ENCODE results near the gene EPHA10. TPM values are rescaled to one million over a fixed set of nuclear protein-coding genes. Genes with fewer than 3 reads are reported as not detected.

The EPHA10 gene
- total RNA-seq: 1 to 10 TPM in 1 of 4 donors, under 1 TPM in 3; 0.11 to 1.1 (median 0.36) TPM
- 0.36 TPM for polyA plus RNA-seq
- long read RNA-seq, donor 1: 0 reads
- long read RNA-seq, donor 2: 0 reads
- long read RNA-seq, donor 3: 0 reads
- long read RNA-seq, donor 4, partial matches to known transcripts: 0 of 1 reads
- long read RNA-seq, donor 4, other reads (novel, unspliced or antisense): 1 of 1 reads

- H3K9me3 ChIP-seq (ENCODE audit: control insufficient read depth, low read length): no peaks in the 10 kb centered on the region
- H3K27ac ChIP-seq (ENCODE audit: low read length): no peak within 1 kb of the TSS
- no peaks in the 10 kb centered on the region for H3K4me1 ChIP-seq (ENCODE audit: control insufficient read depth, insufficient read depth, low read length)
- no peak for DNase-seq
- no peak within 1 kb of the TSS for H3K4me3 ChIP-seq (ENCODE audit: low read length)
- no peak for ATAC-seq
- 2% methylated on average over 33 of the region's 33 CpGs for WGBS
- intact Hi-C loops (cut with DNase I): no loop called here
- H3K27me3 ChIP-seq (ENCODE audit: control insufficient read depth, insufficient read depth): no peaks in the 10 kb centered on the region
These were observed at the start of gene EPHA10 for GRCh38 chr1:37764888-37765441. Gene EPHA10 (minus strand): TSS chr1:37765120. CDS start chr1:37765066, 54 bp downstream.

DNA sequence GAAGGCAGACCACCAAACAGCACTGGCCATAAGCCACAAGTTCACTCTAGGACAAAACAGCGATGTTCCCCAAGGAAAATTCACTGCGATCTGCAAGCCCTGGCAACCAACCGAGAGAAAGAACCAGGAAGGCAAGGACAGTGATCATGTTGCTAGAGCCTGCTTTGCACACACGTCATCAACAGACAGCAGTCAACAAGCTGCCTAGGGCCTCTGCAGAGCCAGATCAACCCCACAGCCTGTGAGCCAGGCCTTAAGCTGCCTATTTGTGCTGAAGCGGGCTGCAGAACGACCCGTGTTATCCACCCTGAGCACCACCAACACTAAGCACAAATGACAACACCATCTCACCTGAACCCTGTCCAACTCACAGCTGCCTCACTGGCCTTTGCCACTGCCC lies 49.3 kb upstream of the EPHA10 start:
- peak in 1 of 2 donors; percentile 39 for ATAC-seq
- intact Hi-C loops (cut with DNase I): loop anchor here in 1 of 4 donors (5.0 kb wide), 1 partner anchor 43 kb away; the partner anchor contains the start of gene MTF1
- no peak overlapping the region for H3K27ac ChIP-seq (ENCODE audit: low read length)
- no peaks in the 10 kb centered on the region for H3K27me3 ChIP-seq (ENCODE audit: control insufficient read depth, insufficient read depth)
- peak in 1 of 3 donors; percentile 53 for DNase-seq
- WGBS: 75% methylated on average over 7 of the region's 7 CpGs
- peaks cover 1% of the 10 kb centered on the region for H3K4me1 ChIP-seq (ENCODE audit: control insufficient read depth, insufficient read depth, low read length)
- H3K9me3 ChIP-seq (ENCODE audit: control insufficient read depth, low read length): no peaks in the 10 kb centered on the region
- H3K4me3 ChIP-seq (ENCODE audit: low read length): no peak overlapping the region

DNA sequence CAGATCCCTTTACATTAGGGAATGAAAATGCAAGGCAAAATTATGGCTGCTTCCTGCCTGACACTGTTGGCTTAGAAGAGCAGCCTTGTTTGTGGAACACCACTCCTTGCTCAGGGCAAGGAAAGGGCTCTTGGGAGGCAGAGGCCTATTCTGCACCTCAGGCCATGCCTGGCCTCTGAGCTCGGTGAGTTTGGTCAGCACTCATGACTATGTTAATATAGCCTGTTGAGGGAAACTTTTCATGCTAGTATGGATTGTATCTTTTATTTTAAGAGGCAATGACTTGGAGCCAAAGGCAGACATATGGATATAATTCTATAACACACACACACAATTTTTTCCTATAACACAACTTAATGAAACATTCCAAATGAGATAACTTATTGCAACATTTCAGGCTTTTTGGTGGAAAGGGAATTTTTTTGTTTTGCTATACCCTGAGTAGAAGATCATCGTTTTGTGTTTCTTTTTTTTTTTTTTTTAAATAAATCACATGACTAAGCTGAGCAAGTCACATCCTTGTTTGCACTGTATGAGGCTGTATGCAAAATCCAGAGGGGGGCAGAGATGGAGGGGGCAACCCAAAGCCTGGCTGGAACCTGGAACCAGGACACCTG lies 48.7 kb upstream of the EPHA10 start:
- H3K9me3 ChIP-seq (ENCODE audit: control insufficient read depth, low read length): no peaks in the 10 kb centered on the region
- DNase-seq: no peak
- no peak for ATAC-seq
- H3K4me3 ChIP-seq (ENCODE audit: low read length): no peak overlapping the region
- no peaks in the 10 kb centered on the region for H3K27me3 ChIP-seq (ENCODE audit: control insufficient read depth, insufficient read depth)
- WGBS: 78% methylated on average over 2 of the region's 2 CpGs
- peaks cover 5% of the 10 kb centered on the region for H3K4me1 ChIP-seq (ENCODE audit: control insufficient read depth, insufficient read depth, low read length)
- intact Hi-C loops (cut with DNase I): loop anchor here in 1 of 4 donors (5.0 kb wide), 1 partner anchor 44 kb away; the partner anchor contains the start of gene MTF1
- no peak overlapping the region for H3K27ac ChIP-seq (ENCODE audit: low read length)

DNA sequence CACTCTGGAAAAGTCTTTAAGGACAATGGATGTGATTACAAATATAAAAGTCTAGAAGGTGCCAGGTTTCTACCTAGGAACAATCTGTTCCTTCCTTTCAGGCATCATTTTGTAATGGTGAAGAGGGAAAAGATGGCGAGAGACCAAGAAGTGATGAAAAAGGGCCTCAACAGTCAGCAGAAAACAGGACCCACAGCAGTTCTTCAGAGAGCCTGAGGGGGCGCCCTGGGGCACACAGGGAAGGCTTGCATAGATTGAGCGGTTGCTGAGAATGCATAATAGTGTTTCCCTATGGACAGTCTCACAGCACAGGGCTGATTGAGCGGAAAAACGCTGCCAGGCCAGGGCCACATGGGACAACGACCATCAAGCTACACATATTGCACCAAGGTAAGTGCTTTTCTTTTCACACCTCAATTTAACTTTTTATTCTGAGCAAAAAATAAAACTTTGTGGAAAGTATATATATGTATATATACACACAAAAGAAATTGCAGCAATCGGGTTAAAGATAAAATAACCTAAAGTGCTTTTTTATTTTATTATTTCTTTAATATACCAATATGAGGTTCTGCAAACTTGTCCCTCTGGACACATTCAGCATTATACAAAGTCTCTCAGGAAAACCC lies 46.2 kb upstream of the EPHA10 start:
- 29% methylated on average over 7 of the region's 7 CpGs for WGBS
- H3K4me1 ChIP-seq (ENCODE audit: control insufficient read depth, insufficient read depth, low read length): peaks cover 8% of the 10 kb centered on the region
- H3K9me3 ChIP-seq (ENCODE audit: control insufficient read depth, low read length): no peaks in the 10 kb centered on the region
- H3K27me3 ChIP-seq (ENCODE audit: control insufficient read depth, insufficient read depth): no peaks in the 10 kb centered on the region
- DNase-seq (peak; percentile 58 to 79 (median 73)), ATAC-seq (no peak)
- no peak overlapping the region for H3K4me3 ChIP-seq (ENCODE audit: low read length)
- intact Hi-C loops (cut with DNase I): loop anchor here in 1 of 4 donors (5.0 kb wide), 1 partner anchor 46 kb away; the partner anchor contains the start of gene MTF1
- H3K27ac ChIP-seq (ENCODE audit: low read length): no peak overlapping the region

DNA sequence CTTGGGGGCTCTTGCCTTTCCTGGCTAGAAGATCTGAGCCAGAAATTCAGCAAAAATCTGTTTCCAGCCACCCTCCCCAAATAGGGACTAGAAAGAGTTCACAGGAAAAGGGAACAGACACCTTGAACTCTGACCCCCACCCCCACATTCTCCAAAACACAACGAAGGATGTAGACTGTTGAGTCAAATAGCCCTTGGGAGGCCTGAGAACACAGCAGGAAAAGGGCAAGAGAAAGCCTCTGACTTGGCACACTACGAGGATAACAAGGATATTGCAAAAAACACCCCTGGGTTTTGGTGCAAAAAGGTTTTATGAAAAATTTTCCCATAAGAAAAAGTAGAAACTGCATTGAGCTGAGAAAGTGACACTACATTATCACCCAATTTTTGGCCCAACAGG lies 45.0 kb upstream of the EPHA10 start:
- ATAC-seq: no peak
- Histone ChIP-seq H3K27ac (ENCODE audit: low read length) (no peak overlapping the region), H3K27me3 (ENCODE audit: control insufficient read depth, insufficient read depth) (no peaks in the 10 kb centered on the region), H3K4me3 (ENCODE audit: low read length) (no peak overlapping the region), H3K9me3 (ENCODE audit: control insufficient read depth, low read length) (no peaks in the 10 kb centered on the region), H3K4me1 (ENCODE audit: control insufficient read depth, insufficient read depth, low read length) (peaks cover 8% of the 10 kb centered on the region)
- no peak for DNase-seq
- intact Hi-C loops (cut with DNase I): loop anchor here in 1 of 4 donors (5.0 kb wide), 1 partner anchor 47 kb away; the partner anchor contains the start of gene MTF1
- 35% methylated on average over 2 of the region's 2 CpGs for WGBS

GRCh38 chr1:37808369-37809319 lies 43.7 kb upstream of the EPHA10 start:
- DNase-seq (peak; percentile 80 to 90 (median 88)), ATAC-seq (peak; percentile 90 to 93)
- H3K27ac ChIP-seq (ENCODE audit: low read length): peak overlapping the region; percentile 87
- H3K9me3 ChIP-seq (ENCODE audit: control insufficient read depth, low read length): no peaks in the 10 kb centered on the region
- H3K27me3 ChIP-seq (ENCODE audit: control insufficient read depth, insufficient read depth): no peaks in the 10 kb centered on the region
- peaks cover 8% of the 10 kb centered on the region for H3K4me1 ChIP-seq (ENCODE audit: control insufficient read depth, insufficient read depth, low read length)
- intact Hi-C loops (cut with DNase I): no loop called here
- WGBS: 1% methylated on average over 54 of the region's 54 CpGs
- H3K4me3 ChIP-seq (ENCODE audit: low read length): peak overlapping the region; percentile 88

GRCh38 chr1:37807555-37808368 lies 42.8 kb upstream of the EPHA10 start, which contains the start of the genes C1orf122 and YRDC:
Gene C1orf122 (plus strand): TSS chr1:37807790. CDS start chr1:37808405, 615 bp downstream.
Gene YRDC (minus strand): TSS chr1:37808208. CDS start chr1:37808180, 28 bp downstream.
- DNase-seq (peak; percentile 96 to 98 (median 98)), ATAC-seq (peak; percentile 96)
- Histone ChIP-seq H3K4me1 (ENCODE audit: control insufficient read depth, insufficient read depth, low read length) (peaks cover 8% of the 10 kb centered on the region), H3K27ac (ENCODE audit: low read length) (peak within 1 kb of the TSS; percentile 87), H3K4me3 (ENCODE audit: low read length) (peak within 1 kb of the TSS; percentile 88), H3K27me3 (ENCODE audit: control insufficient read depth, insufficient read depth) (no peaks in the 10 kb centered on the region), H3K9me3 (ENCODE audit: control insufficient read depth, low read length) (no peaks in the 10 kb centered on the region)
- under 1% methylated on average over 95 of the region's 95 CpGs for WGBS
- intact Hi-C loops (cut with DNase I): no loop called here

DNA sequence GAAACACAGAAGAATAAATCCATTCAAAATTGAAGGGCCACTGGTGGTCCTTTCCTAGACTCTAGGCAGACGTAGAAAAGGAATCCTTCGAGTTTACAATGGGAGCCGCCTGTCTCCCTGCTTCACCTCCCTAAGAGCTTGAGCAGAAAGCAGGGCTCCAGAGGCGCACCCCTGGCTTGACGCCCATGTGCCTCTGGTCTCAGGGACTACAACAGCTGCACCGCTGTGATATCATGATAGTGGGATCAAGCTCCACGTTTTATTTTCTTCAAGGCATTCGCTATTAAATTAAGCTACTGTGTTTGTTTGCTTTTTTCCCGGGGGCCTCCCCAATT lies 42.3 kb upstream of the EPHA10 start:
- peak in 1 of 3 donors; percentile 60 for DNase-seq
- intact Hi-C loops (cut with DNase I): no loop called here

DNA sequence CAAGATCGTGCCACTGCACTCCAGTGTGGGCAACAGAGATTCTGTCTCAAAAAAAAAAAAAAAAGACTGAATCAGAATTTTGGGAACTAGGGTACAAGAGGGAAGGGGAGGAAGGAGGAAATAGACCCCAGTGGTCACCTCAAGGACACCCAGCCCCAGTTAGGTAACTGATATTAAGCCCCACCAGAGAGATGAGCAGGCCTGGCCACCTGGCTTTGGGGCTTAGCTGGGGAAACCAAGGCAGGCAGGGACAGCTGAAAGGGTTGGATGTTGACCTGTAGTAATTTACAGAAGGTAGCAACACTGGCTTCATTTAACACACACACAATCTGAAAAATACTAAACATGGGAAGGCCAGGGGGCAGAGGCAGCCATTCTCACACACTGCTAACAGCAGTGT lies 37.5 kb upstream of the EPHA10 start:
- Histone ChIP-seq H3K27ac (ENCODE audit: low read length) (no peak overlapping the region), H3K27me3 (ENCODE audit: control insufficient read depth, insufficient read depth) (no peaks in the 10 kb centered on the region), H3K4me3 (ENCODE audit: low read length) (no peak overlapping the region), H3K9me3 (ENCODE audit: control insufficient read depth, low read length) (no peaks in the 10 kb centered on the region), H3K4me1 (ENCODE audit: control insufficient read depth, insufficient read depth, low read length) (peaks cover 3% of the 10 kb centered on the region)
- intact Hi-C loops (cut with DNase I): no loop called here
- ATAC-seq: no peak
- DNase-seq: no peak
- WGBS: 92% methylated on average over 1 of the region's 1 CpG

More for the DNA sequence above, 42.3 kb upstream of the EPHA10 start:
- WGBS: 13% methylated on average over 9 of the region's 9 CpGs
- H3K4me1 ChIP-seq (ENCODE audit: control insufficient read depth, insufficient read depth, low read length): peaks cover 8% of the 10 kb centered on the region
- no peak for ATAC-seq
- peak overlapping the region; percentile 88 for H3K4me3 ChIP-seq (ENCODE audit: low read length)
- H3K27ac ChIP-seq (ENCODE audit: low read length): peak overlapping the region; percentile 8
- H3K9me3 ChIP-seq (ENCODE audit: control insufficient read depth, low read length): no peaks in the 10 kb centered on the region
- no peaks in the 10 kb centered on the region for H3K27me3 ChIP-seq (ENCODE audit: control insufficient read depth, insufficient read depth)
